NAMALWA (cell line): Measurements from ENCODE around the gene KCNAB3.
"Not testable (repeated sequence)": the region's sequence is repeated elsewhere in the genome, so short reads cannot be mapped to it uniquely, and the experiment has no call there.

Experiments
- DNase-seq: peaks from one replicate; pipeline ENCODE4 v3.0.0-alpha.2; 2015; ENCODE audit warnings: low spot score

The KCNAB3 gene

DNA sequence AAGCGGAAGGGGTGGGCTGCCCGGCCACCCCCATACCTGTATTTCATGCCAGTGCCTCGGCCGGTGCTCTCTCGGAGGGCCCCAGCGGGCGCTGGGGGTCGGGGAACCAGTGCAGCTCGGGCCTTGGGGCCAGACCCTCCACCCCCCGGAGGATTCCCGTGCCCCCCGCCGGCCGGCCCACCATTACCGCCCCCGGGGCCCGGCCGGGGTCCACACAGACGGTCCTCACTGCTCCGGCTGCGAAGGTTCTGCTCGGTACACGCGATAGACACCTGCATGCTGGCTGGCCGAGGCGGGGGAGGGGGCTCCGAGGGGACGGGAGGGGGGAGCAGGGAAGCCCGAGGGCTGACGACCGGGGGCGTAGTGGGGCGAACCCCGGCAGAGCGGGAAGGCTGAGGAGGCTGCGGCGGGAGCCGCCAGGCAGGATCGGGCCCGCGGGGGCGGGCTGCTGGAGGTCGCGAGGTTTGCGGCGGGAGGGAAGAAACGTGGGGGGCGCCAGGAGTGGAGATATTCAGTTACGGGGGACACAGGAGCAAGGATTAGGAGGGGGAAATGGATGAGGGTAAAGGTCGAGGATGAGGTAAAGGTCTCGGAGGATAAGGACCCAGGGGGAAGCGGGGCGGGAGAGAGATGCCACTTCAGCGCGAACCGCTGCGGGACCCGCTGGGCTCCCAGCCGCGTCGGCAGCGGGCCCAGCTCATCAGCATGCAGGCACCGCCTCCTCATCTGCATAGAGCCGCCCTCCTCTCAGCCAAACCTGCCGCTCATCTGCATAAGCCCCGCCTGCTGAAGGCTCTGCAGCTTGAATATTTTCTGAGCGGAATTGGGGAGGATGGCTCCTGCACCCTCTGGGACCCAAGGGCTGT, at the start of gene KCNAB3:
Gene KCNAB3, minus strand, starts transcription at position 699 of the 866 bp plus-strand sequence. Its CDS starts 421 bp downstream, at position 278.
- peak; percentile 82 for DNase-seq

DNA sequence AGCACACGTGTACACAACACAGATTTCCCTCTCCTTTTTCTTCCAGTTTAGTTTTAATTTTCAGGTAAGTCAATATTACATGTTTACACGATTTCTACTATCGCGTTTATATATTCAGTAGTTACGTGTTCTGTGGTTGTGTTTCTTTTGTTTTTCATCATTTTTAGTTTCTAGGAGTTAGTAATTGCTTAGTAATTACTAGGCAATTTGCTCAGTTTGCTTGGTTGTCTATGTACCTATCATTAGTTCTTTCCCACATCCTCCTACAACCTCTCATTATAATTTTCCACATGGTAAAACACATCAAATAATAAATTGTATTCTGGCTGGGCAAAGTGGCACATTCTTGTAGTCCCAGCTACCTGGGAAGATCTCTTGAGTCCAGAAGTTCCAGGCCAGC, 48.1 kb upstream of the KCNAB3 start:
- DNase-seq: no peak

DNA sequence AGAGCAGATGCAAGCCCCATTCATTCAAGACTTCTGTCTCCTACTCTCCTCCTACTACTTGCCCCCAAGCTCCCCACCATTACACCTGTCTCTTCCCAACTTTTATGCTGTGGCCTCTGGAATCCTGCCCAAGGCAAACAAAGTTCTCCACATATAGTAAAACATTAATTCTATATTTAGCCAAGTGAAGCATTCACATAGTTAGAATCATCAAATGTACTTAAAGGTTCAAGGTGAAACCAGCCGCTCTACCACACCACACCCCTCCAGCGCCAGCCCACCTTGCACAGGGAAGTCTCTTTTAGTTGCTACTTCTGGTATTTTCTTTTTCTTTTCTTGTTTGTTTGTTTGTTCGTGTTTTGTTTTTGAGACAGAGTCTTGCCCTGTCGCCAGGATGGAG, 47.4 kb upstream of the KCNAB3 start:
- no peak for DNase-seq

DNA sequence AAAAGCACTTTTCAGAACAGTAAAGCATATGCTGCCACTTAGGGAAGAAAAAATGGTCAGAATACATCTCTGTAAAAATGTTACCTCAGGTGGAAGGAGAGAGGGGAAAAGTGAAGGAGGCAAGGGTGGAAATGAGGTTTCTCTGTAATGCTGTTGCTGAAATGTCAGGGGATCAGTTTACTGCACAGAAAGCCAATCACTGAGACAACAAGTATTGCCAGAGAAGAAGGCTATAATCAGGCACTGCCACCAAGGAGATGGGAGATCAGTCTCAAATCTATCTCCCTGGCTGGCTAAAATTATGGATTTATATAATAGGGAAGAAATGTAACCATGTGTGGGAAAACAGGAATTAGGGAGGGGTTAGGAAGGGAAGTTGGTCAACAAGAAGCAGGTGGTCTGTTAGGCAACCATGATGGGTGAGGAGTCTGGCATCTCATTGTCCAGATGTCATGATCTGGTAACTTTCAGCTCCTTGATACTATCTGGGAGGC, 45.0 kb upstream of the KCNAB3 start:
- DNase-seq: no peak

- peak; percentile 13 for DNase-seq
Measured at GRCh38 chr17:7972131-7972785, 42.6 kb upstream of the KCNAB3 start.

DNA sequence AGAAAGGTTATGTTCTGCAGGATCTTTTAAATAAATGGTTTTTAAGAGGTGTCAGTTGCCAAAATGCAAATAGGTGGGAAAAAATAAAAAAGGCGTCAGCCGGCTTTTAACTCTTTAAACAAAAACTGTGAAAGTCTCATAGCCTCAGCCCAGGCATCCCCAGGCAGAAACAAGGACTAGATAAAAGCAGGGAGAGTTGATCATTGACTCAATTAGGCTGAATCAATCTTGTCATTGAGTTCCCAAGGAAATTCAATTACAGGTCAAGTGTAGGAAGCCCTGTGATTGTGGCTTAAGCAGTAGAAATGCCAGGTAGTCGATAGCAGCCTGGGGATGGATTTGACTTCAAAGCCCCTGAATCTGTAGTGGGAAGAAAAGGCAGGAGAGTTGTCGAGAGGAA, 42.0 kb upstream of the KCNAB3 start:
- DNase-seq: no peak

- no peak for DNase-seq
Measured at GRCh38 chr17:7969433-7969832, 39.8 kb upstream of the KCNAB3 start.

DNA sequence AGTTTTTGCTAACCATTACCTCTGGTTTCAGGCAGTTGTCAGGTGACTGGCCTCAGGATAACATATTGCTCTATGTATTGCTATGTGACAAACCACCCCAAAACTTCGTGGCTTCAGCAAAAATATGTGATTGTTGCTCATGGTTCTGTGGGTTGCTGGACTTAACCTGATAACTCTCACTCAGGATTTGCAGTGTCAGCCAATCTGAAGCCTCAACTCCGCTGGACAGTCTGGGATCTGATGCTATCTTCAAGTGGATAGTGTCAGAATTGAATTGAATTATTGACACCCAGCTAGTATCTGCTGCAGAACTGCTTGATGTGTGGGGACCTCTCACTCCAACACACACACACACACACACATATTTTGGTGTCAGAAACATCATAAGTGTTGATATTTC, 38.1 kb upstream of the KCNAB3 start:
- no peak for DNase-seq

- no peak for DNase-seq
Measured at GRCh38 chr17:7961421-7961820, 31.8 kb upstream of the KCNAB3 start.

GRCh38 chr17:7959503-7960253, 30.0 kb upstream of the KCNAB3 start:
- DNase-seq: no peak

DNA sequence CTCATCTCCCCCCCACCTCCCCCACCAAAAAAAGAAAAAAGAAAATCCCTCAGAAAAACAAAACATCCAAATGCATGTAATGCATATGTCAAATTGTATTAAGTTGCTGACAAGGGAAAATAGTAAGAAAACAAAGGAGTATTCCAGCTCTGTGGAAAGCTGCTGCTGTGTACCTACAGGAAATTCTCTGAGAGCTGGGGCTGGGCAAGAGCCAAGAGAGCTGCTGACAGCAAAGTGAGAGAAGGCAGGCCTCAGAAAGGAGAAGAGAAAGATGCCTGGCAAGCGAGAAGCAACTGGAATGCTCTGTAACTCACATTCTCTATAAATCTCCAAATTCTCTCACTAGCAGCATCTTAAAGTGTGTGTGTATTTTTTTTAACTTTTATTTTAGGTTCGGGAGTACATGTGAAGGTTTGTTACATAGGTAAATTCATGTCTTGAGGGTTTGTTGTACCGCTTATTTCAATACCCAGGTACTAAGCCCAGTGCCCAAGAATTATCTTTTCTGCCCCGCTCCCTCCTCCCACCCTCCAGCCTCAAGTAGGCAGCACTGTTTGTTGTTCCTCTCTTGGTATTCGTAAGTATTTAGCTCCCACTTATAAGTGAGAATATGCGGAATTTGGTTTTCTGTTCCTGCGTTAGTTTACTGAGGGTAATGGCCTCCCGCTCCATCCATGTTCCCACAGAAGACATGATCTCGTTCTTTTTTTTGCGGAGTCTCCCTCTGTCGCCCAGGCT, 26.7 kb upstream of the KCNAB3 start:
- DNase-seq: no peak

DNA sequence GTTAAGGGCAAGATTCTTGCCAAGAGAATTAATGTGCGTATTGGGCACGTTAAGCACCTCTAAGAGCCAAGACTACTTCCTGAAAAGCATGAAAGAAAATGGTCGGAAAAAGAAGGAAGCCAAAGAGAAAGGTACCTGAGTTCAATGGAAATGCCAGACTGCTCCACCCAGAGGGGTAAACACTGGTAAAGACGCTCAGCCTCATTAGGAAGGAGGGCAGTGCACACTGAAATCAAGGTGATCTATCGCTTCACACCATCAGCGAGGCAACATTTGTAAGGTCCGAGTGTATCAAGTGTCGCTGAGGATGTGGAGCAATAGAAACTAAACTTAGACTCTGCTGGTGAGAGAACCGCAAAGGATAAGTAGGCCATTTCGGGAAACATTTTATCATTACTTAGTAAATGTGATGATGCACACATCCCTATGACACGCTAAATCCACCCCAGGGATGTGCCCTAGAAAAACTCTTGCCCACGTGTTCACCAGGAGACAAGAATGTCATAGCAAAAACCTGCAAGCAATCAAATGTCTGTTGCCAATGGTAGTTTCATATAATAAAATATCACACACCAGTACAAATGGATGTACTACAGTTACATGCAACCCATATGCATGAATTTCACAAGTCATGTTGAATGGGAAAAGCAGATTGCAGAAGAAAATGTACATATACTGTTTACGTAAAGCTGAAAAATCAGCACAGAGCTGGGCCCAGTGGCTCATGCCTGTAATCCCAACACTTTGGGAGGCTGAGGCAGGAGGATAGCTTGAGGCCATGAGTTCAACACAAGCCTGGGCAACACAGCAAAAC, 26.0 kb upstream of the KCNAB3 start:
- DNase-seq: no peak

- not testable (repeated sequence) for DNase-seq
Measured at GRCh38 chr17:7953266-7953665, 23.6 kb upstream of the KCNAB3 start.

DNA sequence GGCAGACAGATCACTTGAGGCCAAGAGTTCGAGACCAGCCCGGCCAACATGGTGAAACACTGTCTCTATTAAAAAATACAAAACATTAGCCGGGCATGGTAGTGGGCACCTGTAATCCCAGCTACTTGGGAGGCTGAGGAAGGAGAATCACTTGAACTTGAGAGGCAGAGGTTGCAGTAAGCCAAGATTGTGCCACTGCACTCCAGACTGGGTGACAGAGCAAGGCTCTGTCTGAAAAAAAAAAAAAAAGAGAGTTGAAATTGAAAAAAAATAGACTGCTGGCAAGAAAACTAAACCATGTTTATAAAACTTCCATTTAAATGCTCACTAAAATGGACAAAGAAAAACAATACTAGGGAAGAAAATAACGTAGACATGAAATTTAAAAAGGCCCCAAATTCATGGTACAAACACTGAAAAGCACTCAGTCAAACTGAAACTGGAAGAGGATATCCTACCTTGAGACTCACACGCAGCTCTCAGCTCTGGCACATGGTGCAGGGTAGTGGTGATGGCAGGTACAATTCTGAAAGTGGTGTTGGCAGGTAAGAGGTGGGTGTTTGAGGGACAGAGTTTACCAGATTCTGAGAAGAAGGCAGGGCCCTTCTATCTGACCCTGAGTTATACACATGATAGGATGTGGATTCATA, 21.6 kb upstream of the KCNAB3 start:
- DNase-seq: no peak

- no peak for DNase-seq
Measured at GRCh38 chr17:7950578-7950977, 20.9 kb upstream of the KCNAB3 start.

DNA sequence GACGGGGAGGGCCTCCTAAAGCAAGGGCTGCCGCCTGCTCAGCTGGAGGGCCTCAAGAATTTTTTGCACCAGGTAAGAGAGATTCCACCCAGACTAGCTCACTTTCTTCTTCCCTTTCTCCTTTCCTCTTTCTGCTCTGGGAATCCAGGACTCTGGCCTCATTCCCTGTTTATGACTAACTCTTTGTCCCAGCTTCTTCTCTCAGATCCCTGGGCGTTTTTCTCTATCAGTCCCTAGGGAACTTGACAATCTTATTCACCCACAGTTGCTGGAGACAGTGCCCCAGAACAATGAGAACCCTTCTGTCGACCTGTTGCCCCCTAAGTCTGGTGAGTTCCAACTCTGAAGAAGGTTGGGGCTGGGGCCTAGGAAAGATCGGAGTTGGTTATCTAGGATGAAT, 18.0 kb upstream of the KCNAB3 start:
- DNase-seq: no peak

- DNase-seq: no peak
Measured at GRCh38 chr17:7946441-7946840, 16.8 kb upstream of the KCNAB3 start.

DNA sequence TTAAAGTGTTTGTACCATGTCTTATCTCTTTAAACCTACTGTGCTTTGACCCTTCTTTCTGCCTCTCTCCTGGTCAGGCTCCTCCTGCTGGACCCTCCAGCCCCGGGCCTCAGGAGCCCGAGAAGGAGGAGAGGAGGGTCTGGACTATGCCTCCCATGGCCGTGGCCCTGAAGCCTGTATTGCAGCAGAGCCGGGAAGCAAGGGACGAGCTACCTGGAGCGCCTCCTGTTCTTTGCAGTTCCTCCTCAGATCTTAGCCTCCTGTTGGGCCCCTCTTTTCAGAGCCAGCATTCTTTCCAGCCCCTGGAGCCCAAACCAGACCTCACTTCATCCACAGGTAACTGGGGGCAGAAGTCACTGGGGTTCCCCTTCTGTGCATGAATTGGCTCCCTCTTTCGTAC, 16.0 kb upstream of the KCNAB3 start:
- no peak for DNase-seq

GRCh38 chr17:7944326-7944725, 14.7 kb upstream of the KCNAB3 start:
- DNase-seq: no peak

DNA sequence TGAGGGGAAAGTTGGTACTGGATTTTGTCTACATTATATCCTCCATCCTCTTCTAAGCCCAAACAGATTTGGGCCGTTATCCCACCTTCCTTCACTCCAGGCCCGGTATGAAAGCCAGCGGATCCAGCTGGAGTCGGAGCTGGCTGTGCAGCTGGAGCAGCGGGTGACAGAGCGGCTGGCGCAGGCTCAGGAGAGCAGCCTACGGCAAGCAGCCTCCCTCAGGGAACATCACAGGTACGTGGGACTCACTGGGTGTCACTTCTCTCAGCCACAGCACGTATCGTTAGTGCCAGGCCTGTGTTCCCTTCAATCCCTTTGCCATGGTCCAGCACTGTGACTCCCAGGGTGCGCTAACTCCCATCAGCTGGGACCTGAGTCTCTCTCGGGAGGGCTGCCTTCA, 13.6 kb upstream of the KCNAB3 start:
- no peak for DNase-seq

DNA sequence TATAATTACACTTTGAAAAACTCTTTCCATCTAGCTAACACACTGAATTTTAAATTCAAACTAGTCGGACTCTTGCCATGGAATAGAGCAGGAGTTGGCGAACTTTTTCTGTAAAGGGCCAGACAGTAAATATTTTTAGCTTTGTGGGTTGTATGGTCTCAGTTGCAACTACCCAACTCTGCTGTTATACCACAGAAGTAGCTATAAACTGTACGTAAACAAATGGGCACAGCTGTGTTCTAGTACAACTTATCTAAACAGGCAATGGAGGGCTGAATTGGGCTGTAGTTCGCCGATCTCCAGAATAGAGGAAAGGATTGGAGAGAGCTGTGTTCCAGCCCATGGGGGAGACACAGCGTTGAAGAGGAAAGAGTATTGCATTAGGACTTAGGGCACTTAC, 11.1 kb upstream of the KCNAB3 start:
- DNase-seq: no peak
